ENCODE data around the gene RPS10. TPM values are rescaled to one million over a fixed set of nuclear protein-coding genes. Genes with fewer than 3 reads are reported as not detected.
A peak's percentile ranks its signal among the peaks of the same experiment; 100 is the strongest.

Gene RPS10
- polyA plus RNA-seq, 1 donor from 2014 or later: 3,258 TPM

- Histone ChIP-seq H2AFZ (ENCODE audit: low read depth, low read length) (no peak overlapping the region), H3K27ac (ENCODE audit: low read length) (no peak overlapping the region), H3K9me2 (ENCODE audit: insufficient read depth, low read length) (no peaks in the 10 kb centered on the region), H3K27me3 (ENCODE audit: insufficient read depth, low read depth, low read length) (no peaks in the 10 kb centered on the region), H3K4me3 (ENCODE audit: low read length) (no peak overlapping the region), H3K79me2 (replicated peaks; ENCODE audit: insufficient read depth, low read length) (no peaks in the 10 kb centered on the region), H3K9ac (ENCODE audit: low read length) (no peak overlapping the region), H3K9me3 (ENCODE audit: low read length) (no peaks in the 10 kb centered on the region), H3F3A (ENCODE audit: insufficient read depth, low read length, poor library complexity, severe bottlenecking) (no peaks in the 10 kb centered on the region), H3K36me3 (ENCODE audit: insufficient read depth, low read length) (peaks cover 8% of the 10 kb centered on the region), H4K20me1 (ENCODE audit: insufficient read depth) (no peaks in the 10 kb centered on the region), H3K4me2 (ENCODE audit: low read length) (no peak overlapping the region)
- TF ChIP-seq SMC3 (conservative IDR thresholded peaks at IDR 0.05; ENCODE audit: poor library complexity): no peak
- no peak for TF ChIP-seq EZH2 (IDR thresholded peaks at IDR 0.05; ENCODE audit: borderline replicate concordance, insufficient read depth, low read length, poor library complexity, severe bottlenecking)
- TF ChIP-seq EP300 (conservative IDR thresholded peaks at IDR 0.05; ENCODE audit: poor library complexity, severe bottlenecking): no peak
- no peak for TF ChIP-seq MXI1 (conservative IDR thresholded peaks at IDR 0.05; ENCODE audit: poor library complexity, severe bottlenecking)
- no peak for TF ChIP-seq REST (IDR thresholded peaks at IDR 0.05; ENCODE audit: borderline replicate concordance)
- TF ChIP-seq POLR2AphosphoS5 (IDR thresholded peaks at IDR 0.05): no peak
These were observed 8.9 kb downstream of the RPS10 start for GRCh38 chr6:34416877-34417371.

GRCh38 chr6:34414999-34415858 is 10.6 kb downstream of the RPS10 start:
- no peak overlapping the region for H3K9ac ChIP-seq (ENCODE audit: low read length)
- H3K79me2 ChIP-seq (replicated peaks; ENCODE audit: insufficient read depth, low read length): no peaks in the 10 kb centered on the region
- no peak for TF ChIP-seq EZH2 (IDR thresholded peaks at IDR 0.05; ENCODE audit: borderline replicate concordance, insufficient read depth, low read length, poor library complexity, severe bottlenecking)
- TF ChIP-seq TAF1 (IDR thresholded peaks at IDR 0.05; ENCODE audit: low read depth): no peak
- TF ChIP-seq CTCF (IDR thresholded peaks at IDR 0.05; ENCODE audit: poor library complexity, severe bottlenecking): peak; percentile 12
- TF ChIP-seq RAD21 (conservative IDR thresholded peaks at IDR 0.05): no peak
- no peak for TF ChIP-seq POLR2AphosphoS5 (IDR thresholded peaks at IDR 0.05)
- H3K4me3 ChIP-seq (ENCODE audit: low read length): no peak overlapping the region
- no peak overlapping the region for H3K4me2 ChIP-seq (ENCODE audit: low read length)
- no peak overlapping the region for H3K27ac ChIP-seq (ENCODE audit: low read length)
- H3F3A ChIP-seq (ENCODE audit: insufficient read depth, low read length, poor library complexity, severe bottlenecking): no peaks in the 10 kb centered on the region
- H3K36me3 ChIP-seq (ENCODE audit: insufficient read depth, low read length): peaks cover 8% of the 10 kb centered on the region
- no peak overlapping the region for H2AFZ ChIP-seq (ENCODE audit: low read depth, low read length)
- no peaks in the 10 kb centered on the region for H3K9me2 ChIP-seq (ENCODE audit: insufficient read depth, low read length)
- H3K27me3 ChIP-seq (ENCODE audit: insufficient read depth, low read depth, low read length): no peaks in the 10 kb centered on the region
- no peaks in the 10 kb centered on the region for H3K9me3 ChIP-seq (ENCODE audit: low read length)
- no peaks in the 10 kb centered on the region for H4K20me1 ChIP-seq (ENCODE audit: insufficient read depth)

Data from neural cell (in vitro differentiated cells).